Neural cell (in vitro differentiated cells): ENCODE measurements around the gene MYEF2. TPM values are rescaled to one million over a fixed set of nuclear protein-coding genes. Genes with fewer than 3 reads are reported as not detected.

Experiments used
- H2AFZ ChIP-seq: fragments of 200-600, 300-800 bp; sonication (generic), shearing (Covaris generic); 2 replicates; pipeline ENCODE4 v1.6.0; 2014; ENCODE audit warnings: low read depth, mild to moderate bottlenecking, antibody characterized with exemption, low read length, moderate library complexity
- H3F3A ChIP-seq: fragments of 200-600 bp; shearing (Covaris generic); 2 replicates; pipeline ENCODE4 v1.6.1; 2016; ENCODE audit warnings: mild to moderate bottlenecking, moderate library complexity, mixed read lengths, antibody characterized with exemption, low read length; ENCODE audit not compliant: insufficient read depth, poor library complexity, severe bottlenecking
- H3K27ac ChIP-seq: fragments of 200-600, 300-800 bp; sonication (generic), shearing (Covaris generic); 2 replicates; pipeline ENCODE4 v1.5.1; 2014; ENCODE audit warnings: mild to moderate bottlenecking, low read length, moderate library complexity
- H3K27me3 ChIP-seq: fragments of 300-800, 200-600 bp; sonication (generic), shearing (Covaris generic); 2 replicates; pipeline ENCODE4 v1.6.0; 2014; ENCODE audit warnings: mild to moderate bottlenecking, low read depth, low read length, moderate library complexity; ENCODE audit not compliant: insufficient read depth
- H3K36me3 ChIP-seq: fragments of 300-800, 200-600 bp; sonication (generic), shearing (Covaris generic); 2 replicates; pipeline ENCODE4 v1.5.1; 2014; ENCODE audit warnings: mild to moderate bottlenecking, antibody characterized with exemption, low read length, moderate library complexity; ENCODE audit not compliant: insufficient read depth
- H3K4me2 ChIP-seq: fragments of 300-800, 200-600 bp; sonication (generic), shearing (Covaris generic); 2 replicates; pipeline ENCODE4 v1.6.0; 2014; ENCODE audit warnings: mild to moderate bottlenecking, low read length
- H3K4me3 ChIP-seq: fragments of 300-800, 200-600 bp; sonication (generic), shearing (Covaris generic); 2 replicates; pipeline ENCODE4 v1.5.1; 2014; ENCODE audit warnings: mild to moderate bottlenecking, low read length, moderate library complexity
- H3K79me2 ChIP-seq: fragments of 200-600 bp; shearing (Covaris generic); replicated peaks from 2 replicates; pipeline ENCODE4 v1.6.0; 2014; ENCODE audit warnings: mild to moderate bottlenecking, low read length, moderate library complexity; ENCODE audit not compliant: insufficient read depth
- H3K9ac ChIP-seq: fragments of 300-800, 200-600 bp; sonication (generic), shearing (Covaris generic); 2 replicates; pipeline ENCODE4 v1.6.1; 2016; ENCODE audit warnings: mild to moderate bottlenecking, low read length, mixed read lengths
- H3K9me2 ChIP-seq: fragments of 200-600 bp; shearing (Covaris generic); 2 replicates; pipeline ENCODE4 v1.6.1; 2016; ENCODE audit warnings: mild to moderate bottlenecking, low read length, mixed read lengths; ENCODE audit not compliant: insufficient read depth
- H3K9me3 ChIP-seq: fragments of 200-600, 300-800 bp; sonication (generic), shearing (Covaris generic); 2 replicates; pipeline ENCODE4 v1.6.1; 2016; ENCODE audit warnings: mild to moderate bottlenecking, mixed run types, low read length, moderate library complexity, mixed read lengths
- H4K20me1 ChIP-seq: fragments of 200-600 bp; shearing (Covaris generic); 2 replicates; pipeline ENCODE4 v1.6.1; 2016; ENCODE audit warnings: mild to moderate bottlenecking, mixed run types; ENCODE audit not compliant: insufficient read depth
- CTCF ChIP-seq: fragments of 450-650 bp; IDR thresholded peaks from 2 replicates; pipeline ENCODE4 v1.5.1; 2014; ENCODE audit warnings: antibody characterized with exemption, mild to moderate bottlenecking, moderate library complexity; ENCODE audit not compliant: poor library complexity, severe bottlenecking
- EP300 ChIP-seq: fragments of 450-650 bp; conservative IDR thresholded peaks from 2 replicates; pipeline ENCODE4 v1.6.1; 2014; ENCODE audit warnings: antibody characterized with exemption, mild to moderate bottlenecking, moderate library complexity; ENCODE audit not compliant: poor library complexity, severe bottlenecking
- EZH2 ChIP-seq: fragments of 200-600, 300-800 bp; shearing (Covaris generic), sonication (generic); IDR thresholded peaks from 2 replicates; pipeline ENCODE4 v1.6.1; 2014; ENCODE audit warnings: antibody characterized with exemption, low read length, borderline replicate concordance, mild to moderate bottlenecking; ENCODE audit not compliant: insufficient read depth, poor library complexity, severe bottlenecking
- MXI1 ChIP-seq: fragments of 450-650 bp; conservative IDR thresholded peaks from 2 replicates; pipeline ENCODE4 v1.6.1; 2014; ENCODE audit warnings: antibody characterized with exemption, mild to moderate bottlenecking; ENCODE audit not compliant: poor library complexity, severe bottlenecking
- POLR2AphosphoS5 ChIP-seq: IDR thresholded peaks from 2 replicates; pipeline ENCODE4 v1.6.1; 2012
- RAD21 ChIP-seq: fragments of 450-650 bp; conservative IDR thresholded peaks from 2 replicates; pipeline ENCODE4 v1.6.1; 2014; ENCODE audit warnings: antibody characterized with exemption, mild to moderate bottlenecking, moderate library complexity
- REST ChIP-seq: IDR thresholded peaks from 2 replicates; pipeline ENCODE4 v1.6.1; 2012; ENCODE audit warnings: borderline replicate concordance
- SMC3 ChIP-seq: fragments of 450-650 bp; conservative IDR thresholded peaks from 2 replicates; pipeline ENCODE4 v1.6.1; 2014; ENCODE audit warnings: antibody characterized with exemption, mild to moderate bottlenecking, moderate library complexity; ENCODE audit not compliant: poor library complexity
- TAF1 ChIP-seq: IDR thresholded peaks from 2 replicates; pipeline ENCODE4 v1.6.1; 2012; ENCODE audit warnings: low read depth
- polyA plus RNA-seq: library from polyadenylated mRNA; depleted of rRNA; stranded (reverse); fragments of >200 nt; gene quantifications from 2 replicates; pipeline ENCODE4 v1.2.3, GENCODE V29; 2014

MYEF2 gene
- polyA plus RNA-seq, 1 donor from 2014 or later: 176 TPM

- no peaks in the 10 kb centered on the region for H3K79me2 ChIP-seq
- no peak for TF ChIP-seq MXI1
- TF ChIP-seq REST: no peak
- TF ChIP-seq CTCF: no peak
- TF ChIP-seq POLR2AphosphoS5: no peak
- TF ChIP-seq RAD21: no peak
- no peak for TF ChIP-seq TAF1
- no peak for TF ChIP-seq EZH2
- no peak for TF ChIP-seq SMC3
- TF ChIP-seq EP300: no peak
- no peaks in the 10 kb centered on the region for H3F3A ChIP-seq
- no peaks in the 10 kb centered on the region for H3K9me3 ChIP-seq
- H3K9ac ChIP-seq: no peak overlapping the region
- no peak overlapping the region for H2AFZ ChIP-seq
- no peak overlapping the region for H3K4me3 ChIP-seq
- H3K9me2 ChIP-seq: no peaks in the 10 kb centered on the region
- no peaks in the 10 kb centered on the region for H4K20me1 ChIP-seq
- H3K27ac ChIP-seq: no peak overlapping the region
- no peaks in the 10 kb centered on the region for H3K27me3 ChIP-seq
- no peaks in the 10 kb centered on the region for H3K36me3 ChIP-seq
- no peak overlapping the region for H3K4me2 ChIP-seq
Observed at GRCh38 chr15:48126667-48127355, 51.3 kb downstream of the MYEF2 start.

GRCh38 chr15:48121849-48122248 lies 56.2 kb downstream of the MYEF2 start:
- no peaks in the 10 kb centered on the region for H3K79me2 ChIP-seq
- H3K9me3 ChIP-seq: no peaks in the 10 kb centered on the region
- no peaks in the 10 kb centered on the region for H3K36me3 ChIP-seq
- no peak overlapping the region for H3K4me2 ChIP-seq
- H3K9me2 ChIP-seq: no peaks in the 10 kb centered on the region
- H2AFZ ChIP-seq: no peak overlapping the region
- H3K27me3 ChIP-seq: no peaks in the 10 kb centered on the region
- H3F3A ChIP-seq: no peaks in the 10 kb centered on the region
- no peak overlapping the region for H3K27ac ChIP-seq
- H3K4me3 ChIP-seq: no peak overlapping the region
- TF ChIP-seq EP300: no peak
- TF ChIP-seq SMC3: no peak
- no peak for TF ChIP-seq RAD21
- TF ChIP-seq POLR2AphosphoS5: no peak
- TF ChIP-seq REST: no peak
- TF ChIP-seq TAF1: no peak
- no peak for TF ChIP-seq EZH2
- TF ChIP-seq CTCF: no peak
- no peak for TF ChIP-seq MXI1
- H3K9ac ChIP-seq: no peak overlapping the region
- H4K20me1 ChIP-seq: no peaks in the 10 kb centered on the region
